Right atrium auricular region (tissue), 2 donors: ENCODE results near the gene FAM9C. TPM values are rescaled to one million over a fixed set of nuclear protein-coding genes. Genes with fewer than 3 reads are reported as not detected.

ENCODE experiments used
- DNase-seq: peaks from one replicate; pipeline ENCODE4 v3.0.0-alpha.2; 2019; ENCODE audit warnings: low spot score
- H3K27ac ChIP-seq, 2 donors: fragments of 200-600 bp; sonication (generic); 1 replicate in 1 of 2; 2 replicates in 1 of 2; pipeline ENCODE4 v1.5.1; 2016 to 2019
- H3K27me3 ChIP-seq, 2 donors: fragments of 200-600 bp; sonication (generic); one replicate each; pipeline versions ENCODE4 v1.5.1 to v1.6.0; 2017 to 2019
- H3K36me3 ChIP-seq: fragments of 200-600 bp; sonication (generic); one replicate; pipeline ENCODE4 v1.5.1; 2016
- H3K4me1 ChIP-seq, 2 donors: fragments of 200-600 bp; sonication (generic); one replicate each; pipeline versions ENCODE4 v1.5.1 to v1.6.0; 2017 to 2019
- H3K4me3 ChIP-seq, 2 donors: fragments of 200-600 bp; sonication (generic); 1 replicate in 1 of 2; 2 replicates in 1 of 2; pipeline ENCODE4 v1.5.1; 2017 to 2019; ENCODE audit warnings: mild to moderate bottlenecking in 1 of 2, moderate library complexity in 1 of 2
- H3K9me3 ChIP-seq, 2 donors: fragments of 200-600 bp; sonication (generic); one replicate each; pipeline ENCODE4 v1.5.1; 2019
- CTCF ChIP-seq, 2 donors: fragments of 200-600 bp; sonication (generic); IDR thresholded peaks; one replicate each; pipeline ENCODE4 v1.5.1; 2019; ENCODE audit warnings: antibody characterized with exemption in 2 of 2
- total RNA-seq, 2 donors: library from RNA; depleted of rRNA; stranded (reverse); fragments of >200 nt; gene quantifications; one replicate each; pipeline ENCODE4 v1.1.0, GENCODE V29; 2016

Gene FAM9C
- total RNA-seq, 2 donors from 2014 or later: not detected

- H3K27ac ChIP-seq: no peak overlapping the region
- no peak overlapping the region for H3K4me3 ChIP-seq
- H3K36me3 ChIP-seq: no peaks in the 10 kb centered on the region
- no peaks in the 10 kb centered on the region for H3K9me3 ChIP-seq
- peaks cover 0 to 5% of the 10 kb centered on the region in 2 donors for H3K4me1 ChIP-seq
- H3K27me3 ChIP-seq: no peaks in the 10 kb centered on the region
- TF ChIP-seq CTCF (IDR thresholded peaks at IDR 0.05): no peak
- DNase-seq: no peak
These were observed 5.7 kb upstream of the FAM9C start for GRCh38 chrX:13050151-13050550.

- H3K9me3 ChIP-seq: no peaks in the 10 kb centered on the region
- no peak for TF ChIP-seq CTCF (IDR thresholded peaks at IDR 0.05)
- no peak overlapping the region for H3K27ac ChIP-seq
- peaks cover 0 to 5% of the 10 kb centered on the region in 2 donors for H3K4me1 ChIP-seq
- H3K27me3 ChIP-seq: no peaks in the 10 kb centered on the region
- DNase-seq: no peak
- H3K36me3 ChIP-seq: no peaks in the 10 kb centered on the region
- no peak overlapping the region for H3K4me3 ChIP-seq
These were observed 3.9 kb upstream of the FAM9C start for GRCh38 chrX:13048280-13048679.

GRCh38 chrX:13047759-13048158 lies 3.3 kb upstream of the FAM9C start:
- Histone ChIP-seq H3K36me3 (no peaks in the 10 kb centered on the region), H3K4me1 (peaks cover 0 to 5% of the 10 kb centered on the region in 2 donors), H3K4me3 (no peak overlapping the region), H3K27ac (no peak overlapping the region), H3K27me3 (no peaks in the 10 kb centered on the region), H3K9me3 (no peaks in the 10 kb centered on the region)
- DNase-seq: no peak
- no peak for TF ChIP-seq CTCF (IDR thresholded peaks at IDR 0.05)

GRCh38 chrX:13046141-13046855 lies 1.9 kb upstream of the FAM9C start:
- Histone ChIP-seq H3K9me3 (no peaks in the 10 kb centered on the region), H3K36me3 (no peaks in the 10 kb centered on the region), H3K4me3 (no peak overlapping the region), H3K27me3 (no peaks in the 10 kb centered on the region), H3K27ac (no peak overlapping the region), H3K4me1 (no peaks in the 10 kb centered on the region)
- no peak for TF ChIP-seq CTCF (IDR thresholded peaks at IDR 0.05)
- DNase-seq: no peak

- no peaks in the 10 kb centered on the region for H3K9me3 ChIP-seq
- no peak for DNase-seq
- no peaks in the 10 kb centered on the region for H3K36me3 ChIP-seq
- no peak overlapping the region for H3K4me3 ChIP-seq
- H3K27ac ChIP-seq: no peak overlapping the region
- H3K27me3 ChIP-seq: no peaks in the 10 kb centered on the region
- H3K4me1 ChIP-seq: no peaks in the 10 kb centered on the region
- no peak for TF ChIP-seq CTCF (IDR thresholded peaks at IDR 0.05)
These were observed 482 bp downstream of the FAM9C start for GRCh38 chrX:13043938-13044337.

- H3K27ac ChIP-seq: no peak overlapping the region
- no peaks in the 10 kb centered on the region for H3K36me3 ChIP-seq
- H3K27me3 ChIP-seq: no peaks in the 10 kb centered on the region
- no peaks in the 10 kb centered on the region for H3K9me3 ChIP-seq
- H3K4me1 ChIP-seq: no peaks in the 10 kb centered on the region
- no peak for DNase-seq
- no peak overlapping the region for H3K4me3 ChIP-seq
- TF ChIP-seq CTCF (IDR thresholded peaks at IDR 0.05): no peak
These were observed 1.3 kb downstream of the FAM9C start for GRCh38 chrX:13043138-13043537.
